Heart right ventricle (tissue), 16 donors: ENCODE data around the gene RHOJ. TPM values are rescaled to one million over a fixed set of nuclear protein-coding genes. Genes with fewer than 3 reads are reported as not detected.

Source experiments
- ATAC-seq, 8 donors: fragments of 200-7000 bp; cut with Tn5 transposase; one replicate each; pipeline ENCODE4 v1.9.1; 2020; ENCODE audit warnings: mild to moderate bottlenecking in 8 of 8, moderate library complexity in 8 of 8, moderate number of reproducible peaks in 1 of 8
- DNase-seq, 2 donors: peaks; one replicate each; pipeline ENCODE4 v3.0.0-alpha.2; 2020
- H3K27ac ChIP-seq, 10 donors: fragments of 200-600 bp; sonication (generic) in 2 of 10; one replicate each; pipeline versions ENCODE4 v1.5.0 to v1.8.0; 2020 to 2022; ENCODE audit warnings: mild to moderate bottlenecking in 3 of 10
- H3K27me3 ChIP-seq, 7 donors: fragments of 200-600 bp; one replicate each; pipeline ENCODE4 v1.8.0; 2021 to 2022; ENCODE audit warnings: mild to moderate bottlenecking in 2 of 7
- H3K36me3 ChIP-seq, 9 donors: fragments of 200-600 bp; sonication (generic) in 1 of 9; one replicate each; pipeline versions ENCODE4 v1.5.0 to v1.8.0; 2020 to 2022; ENCODE audit warnings: mild to moderate bottlenecking in 2 of 9
- H3K4me1 ChIP-seq, 9 donors: fragments of 200-600 bp; sonication (generic) in 1 of 9; one replicate each; pipeline versions ENCODE4 v1.5.0 to v1.8.0; 2020 to 2022; ENCODE audit warnings: mild to moderate bottlenecking in 4 of 9
- H3K4me3 ChIP-seq, 10 donors: fragments of 200-600 bp; sonication (generic) in 2 of 10; one replicate each; pipeline versions ENCODE4 v1.5.0 to v1.8.0; 2020 to 2022; ENCODE audit warnings: mild to moderate bottlenecking in 7 of 10, moderate library complexity in 2 of 10
- H3K9me3 ChIP-seq, 11 donors: fragments of 200-600 bp in 10 of 11; sonication (generic) in 2 of 11; one replicate each; pipeline versions ENCODE4 v1.5.0 to v1.8.0; 2013 to 2022; ENCODE audit warnings: mild to moderate bottlenecking in 2 of 11, control low read depth in 1 of 11, moderate library complexity in 1 of 11
- WGBS, 2 donors: extraction: QIAGEN DNeasy Blood & Tissue Kit; methylation state at CpG; one replicate each; pipeline ENCODE4 v1.1.7; 2013; ENCODE audit warnings: inconsistent platforms in 1 of 2; 5-methylcytosine and 5-hydroxymethylcytosine counted together
- intact Hi-C, 10 donors: fragments of 100-400 bp; cut with DNase I; formaldehyde crosslinking; loops; one replicate each; pipeline versions ENCODE4 v1.11.1 to v1.14.2; 2022
- polyA plus RNA-seq, 2 donors: library from polyadenylated mRNA; stranded (reverse); fragments of 200-250 nt; gene quantifications; one replicate each; pipeline ENCODE4 v1.2.3, GENCODE V29; 2013
- total RNA-seq, 10 donors: library from RNA; stranded (reverse); fragmentation: NEBNext Ultra II Directional in 3 of 10; extraction: Animal tissue kit (Norgen Biotek cat#: 25700) in 3 of 10; gene quantifications; one replicate each; pipeline versions ENCODE4 v1.2.1 to v1.2.4, GENCODE V29; 2021 to 2023
- TF ChIP-seq, protein P1 (sequence below), 9 donors: fragments of 200-600 bp; sonication (generic) in 2 of 9; IDR thresholded peaks; one replicate each; pipeline versions ENCODE4 v1.5.0 to v1.8.0; 2021 to 2022; ENCODE audit warnings: antibody characterized with exemption in 9 of 9, mild to moderate bottlenecking in 5 of 9, moderate library complexity in 1 of 9
- donor health status: Arrhythmogenic right ventricular cardiomyopathy.
- donor health status: ischemic (EF 13 %, LVEDD 7.1; RV severe dilation, severe dysfunction).
- donor health status: healthy with polysubstance abuse.
- donor health status: DM: no; HTN: yes; CAD: no.
- donor health status: DM: no; HTN: no; CAD: no.
- donor health status: ischemic (EF 25% LVEDD 6.9; RV normal size, moderate dysfunction).
- donor health status: ischemic (EF 25% LVEDD 5.7; RV mildly dilated, moderate dysfunction).
- donor health status: healthy.
- donor health status: DM: yes; HTN: yes; CAD: no.
- donor health status: Ischemic cardiomyopathy.
- donor health status: ischemic (EF 35%, LVEDD 5.7; RV mildly dilated, moderate dysfunction).
- donor health status: nonischemic (EF 11% LVEDD 7.7; RV severe dilation, severe dysfunction).
- donor health status: DM: yes; HTN: yes; CAD: no.
- donor health status: PGD.
- donor health status: ischemic (EF 29% LVEDD 5.4; RV normal size, mild dysfunction).
- donor health status: nonischemic (EF 23%, LVEDD 6.1; RV moderate dilation, normal function).

The RHOJ gene
- total and polyA plus RNA-seq, 12 donors = 7.5 to 19.8 (median 12.2) TPM

DNA sequence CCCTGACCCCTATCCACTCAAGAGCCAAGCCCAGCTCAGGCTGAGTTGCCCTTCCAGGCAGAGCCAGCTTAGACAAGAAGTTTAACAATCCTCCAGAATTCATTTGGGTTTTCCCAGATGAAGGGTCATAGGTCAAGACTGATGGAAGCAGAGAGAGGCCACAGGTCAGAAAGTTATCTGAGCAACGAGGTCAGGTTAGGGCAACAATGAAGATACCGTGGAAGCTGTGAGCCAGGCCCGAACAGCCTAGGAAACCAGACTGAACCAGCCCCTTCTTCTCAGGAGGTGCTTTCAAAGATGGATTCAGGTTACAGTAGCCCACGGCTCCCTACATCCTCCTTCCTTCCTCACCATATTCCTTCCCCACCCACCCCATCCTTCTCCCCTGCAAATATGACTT, 53.1 kb downstream of the RHOJ start:
- no peak overlapping the region for H3K4me3 ChIP-seq
- intact Hi-C loops = no loop called here
- TF ChIP-seq, protein P1, sequence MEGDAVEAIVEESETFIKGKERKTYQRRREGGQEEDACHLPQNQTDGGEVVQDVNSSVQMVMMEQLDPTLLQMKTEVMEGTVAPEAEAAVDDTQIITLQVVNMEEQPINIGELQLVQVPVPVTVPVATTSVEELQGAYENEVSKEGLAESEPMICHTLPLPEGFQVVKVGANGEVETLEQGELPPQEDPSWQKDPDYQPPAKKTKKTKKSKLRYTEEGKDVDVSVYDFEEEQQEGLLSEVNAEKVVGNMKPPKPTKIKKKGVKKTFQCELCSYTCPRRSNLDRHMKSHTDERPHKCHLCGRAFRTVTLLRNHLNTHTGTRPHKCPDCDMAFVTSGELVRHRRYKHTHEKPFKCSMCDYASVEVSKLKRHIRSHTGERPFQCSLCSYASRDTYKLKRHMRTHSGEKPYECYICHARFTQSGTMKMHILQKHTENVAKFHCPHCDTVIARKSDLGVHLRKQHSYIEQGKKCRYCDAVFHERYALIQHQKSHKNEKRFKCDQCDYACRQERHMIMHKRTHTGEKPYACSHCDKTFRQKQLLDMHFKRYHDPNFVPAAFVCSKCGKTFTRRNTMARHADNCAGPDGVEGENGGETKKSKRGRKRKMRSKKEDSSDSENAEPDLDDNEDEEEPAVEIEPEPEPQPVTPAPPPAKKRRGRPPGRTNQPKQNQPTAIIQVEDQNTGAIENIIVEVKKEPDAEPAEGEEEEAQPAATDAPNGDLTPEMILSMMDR (IDR thresholded peaks at IDR 0.05) = no peak
- no peak overlapping the region for H3K27ac ChIP-seq
- DNase-seq (no peak), ATAC-seq (no peak)
- peaks cover 0 to 23% (median 0%) of the 10 kb centered on the region in 9 donors for H3K36me3 ChIP-seq
- WGBS, 2 donors = 61 to 71% methylated on average over 4 of the region's 4 CpGs
- H3K4me1 ChIP-seq = peaks cover 0 to 22% (median 0%) of the 10 kb centered on the region in 9 donors
- H3K9me3 ChIP-seq = no peaks in the 10 kb centered on the region
- H3K27me3 ChIP-seq = no peaks in the 10 kb centered on the region

DNA sequence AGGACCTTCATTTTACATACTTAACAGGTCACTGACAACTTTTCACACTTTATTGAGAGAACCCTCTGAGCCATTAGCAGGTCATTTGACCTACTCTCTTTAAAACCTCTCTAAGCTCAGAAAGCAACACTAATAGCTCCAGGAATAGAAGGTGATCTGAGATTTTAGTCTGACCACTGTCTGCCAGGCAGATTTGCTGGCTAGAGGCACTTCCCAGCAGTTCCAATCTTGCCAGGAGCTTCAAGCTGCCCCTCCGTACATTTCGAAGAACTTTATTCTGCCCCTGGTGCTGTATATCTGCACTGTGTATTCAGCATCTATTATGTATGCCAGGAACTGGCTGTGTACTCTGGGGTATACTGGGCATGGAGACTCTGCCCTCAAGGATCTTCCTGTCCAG, 58.2 kb downstream of the RHOJ start:
- Histone ChIP-seq H3K9me3 (peaks cover 0 to 14% (median 6%) of the 10 kb centered on the region in 11 donors), H3K4me1 (peaks cover 0 to 22% (median 0%) of the 10 kb centered on the region in 9 donors), H3K4me3 (no peak overlapping the region), H3K36me3 (peaks cover 0 to 16% (median 0%) of the 10 kb centered on the region in 9 donors), H3K27me3 (no peaks in the 10 kb centered on the region), H3K27ac (no peak overlapping the region)
- DNase-seq (no peak), ATAC-seq (no peak)
- TF ChIP-seq, protein P1 (IDR thresholded peaks at IDR 0.05) = no peak
- intact Hi-C loops = no loop called here
- WGBS, 2 donors = 77 to 90% methylated on average over 2 of the region's 2 CpGs

DNA sequence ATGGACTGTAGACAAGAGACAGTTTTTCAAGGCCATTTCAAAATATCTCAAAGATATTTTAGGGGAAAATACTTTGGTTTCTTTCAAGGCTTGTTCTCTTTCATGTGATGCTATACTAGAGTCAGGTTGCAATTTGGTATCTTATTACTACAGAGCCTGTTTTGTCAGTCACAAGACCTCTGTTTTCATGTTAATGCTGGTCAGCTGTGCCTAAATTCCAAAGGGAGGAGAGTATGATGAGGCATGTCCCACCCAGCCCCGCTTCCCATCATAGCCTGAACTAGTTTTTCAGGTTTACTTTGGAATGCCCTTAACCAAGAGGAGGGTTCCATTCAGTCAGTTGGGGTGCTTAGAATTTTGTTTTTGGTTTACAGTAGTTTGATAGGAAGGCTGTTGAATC, 61.9 kb downstream of the RHOJ start:
- TF ChIP-seq, protein P1 (IDR thresholded peaks at IDR 0.05) = no peak

DNA sequence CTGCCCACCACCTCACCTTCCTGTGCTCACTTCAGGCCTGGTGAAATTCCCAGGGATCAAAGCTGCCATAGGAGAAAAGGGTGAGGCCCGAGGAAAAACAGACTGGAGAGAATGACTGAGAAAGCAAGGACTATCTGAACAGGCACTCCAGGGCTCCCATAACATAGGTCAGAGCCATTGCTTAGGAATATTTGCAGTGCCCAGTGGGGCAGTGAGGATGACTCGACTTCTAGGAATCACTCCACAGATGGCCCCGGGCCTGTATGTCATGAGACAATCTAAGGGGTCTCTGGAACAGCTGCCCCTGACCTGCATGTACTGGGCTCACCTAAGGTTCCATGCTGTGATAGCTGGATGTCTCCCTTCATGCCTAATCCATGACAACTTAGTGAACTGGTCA, 62.9 kb downstream of the RHOJ start:
- ATAC-seq = no peak
- DNase-seq = no peak
- TF ChIP-seq, protein P1 (IDR thresholded peaks at IDR 0.05) = no peak
- no peak overlapping the region for H3K4me3 ChIP-seq
- peaks cover 0 to 14% (median 1%) of the 10 kb centered on the region in 9 donors for H3K36me3 ChIP-seq
- H3K27ac ChIP-seq = peak overlapping the region in 1 of 10 donors; percentile 2
- peaks cover 0 to 25% (median 0%) of the 10 kb centered on the region in 9 donors for H3K4me1 ChIP-seq
- peaks cover 0 to 14% (median 6%) of the 10 kb centered on the region in 11 donors for H3K9me3 ChIP-seq
- no peaks in the 10 kb centered on the region for H3K27me3 ChIP-seq
- 70 to 85% methylated on average over 3 of the region's 3 CpGs for WGBS, 2 donors
- intact Hi-C loops = no loop called here

More for the DNA sequence above, 61.9 kb downstream of the RHOJ start:
- 83 to 94% methylated on average over 1 of the region's 1 CpG for whole genome bisulfite sequencing, 2 donors
- no peak for DNase-seq
- peaks cover 0 to 11% (median 0%) of the 10 kb centered on the region in 9 donors for H3K36me3 ChIP-seq
- H3K27me3 ChIP-seq = no peaks in the 10 kb centered on the region
- intact Hi-C loops = no loop called here
- no peak overlapping the region for H3K27ac ChIP-seq
- peaks cover 0 to 14% (median 6%) of the 10 kb centered on the region in 11 donors for H3K9me3 ChIP-seq
- no peak for ATAC-seq
- H3K4me3 ChIP-seq = no peak overlapping the region
- H3K4me1 ChIP-seq = peaks cover 0 to 25% (median 0%) of the 10 kb centered on the region in 9 donors
